HG03521 (cell line): ENCODE results near the gene ERF.

Experiments used
- ATAC-seq: cut with Tn5 transposase; IDR thresholded peaks from one replicate; pipeline ENCODE4 v1.9.1; 2021; ENCODE audit warnings: mild to moderate bottlenecking, moderate library complexity; ENCODE audit not compliant: unreplicated experiment

Gene ERF

DNA sequence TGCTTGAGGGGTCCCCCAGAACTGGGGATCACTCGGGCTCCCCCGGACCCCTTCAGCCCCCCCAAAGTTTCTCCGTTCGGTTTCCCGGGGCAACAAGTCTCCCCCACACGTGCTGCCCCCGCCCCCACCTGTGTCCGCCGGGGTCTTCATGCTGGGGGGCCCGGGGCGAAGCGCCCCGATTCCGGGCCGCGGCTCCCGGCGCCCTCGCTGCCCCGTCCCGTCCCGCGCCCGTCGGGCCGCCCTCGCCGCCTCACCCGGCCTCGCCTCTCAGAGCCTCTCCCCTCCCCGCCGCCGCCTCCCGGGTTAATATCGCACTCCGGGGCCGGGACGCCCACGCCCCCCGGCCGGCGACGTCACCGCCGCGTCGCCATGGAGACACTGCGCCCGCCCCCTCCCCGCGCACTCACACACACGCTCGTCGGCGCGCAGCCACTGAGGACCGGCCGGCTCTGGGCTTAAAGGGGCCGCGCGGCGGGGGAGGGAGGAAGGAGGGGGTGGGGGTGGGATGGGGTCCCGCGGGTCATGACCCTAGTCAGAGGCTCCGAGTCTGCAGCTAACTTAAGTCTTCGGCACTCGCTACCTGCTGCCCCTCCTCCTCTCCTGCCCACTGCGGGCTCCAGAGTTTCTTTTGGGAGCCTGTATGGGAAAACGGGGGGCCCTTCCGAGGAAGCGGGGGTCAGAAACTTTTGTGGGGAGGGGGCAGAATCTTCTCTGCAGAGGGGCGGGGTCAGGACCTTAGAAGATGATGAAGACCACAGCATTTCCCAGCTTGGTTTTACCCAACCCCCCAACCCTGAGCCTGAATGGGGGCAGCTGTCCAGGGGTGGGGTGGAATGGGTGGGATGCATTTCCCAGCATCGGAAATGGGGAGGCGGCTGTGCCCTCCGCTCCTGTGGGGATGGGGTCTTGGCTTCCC is at the start of gene ERF:
TSS of gene ERF (minus strand) at position 279 of the 916 bp plus-strand sequence. CDS start at position 150, 129 bp downstream.
- ATAC-seq: peak; percentile 68

DNA sequence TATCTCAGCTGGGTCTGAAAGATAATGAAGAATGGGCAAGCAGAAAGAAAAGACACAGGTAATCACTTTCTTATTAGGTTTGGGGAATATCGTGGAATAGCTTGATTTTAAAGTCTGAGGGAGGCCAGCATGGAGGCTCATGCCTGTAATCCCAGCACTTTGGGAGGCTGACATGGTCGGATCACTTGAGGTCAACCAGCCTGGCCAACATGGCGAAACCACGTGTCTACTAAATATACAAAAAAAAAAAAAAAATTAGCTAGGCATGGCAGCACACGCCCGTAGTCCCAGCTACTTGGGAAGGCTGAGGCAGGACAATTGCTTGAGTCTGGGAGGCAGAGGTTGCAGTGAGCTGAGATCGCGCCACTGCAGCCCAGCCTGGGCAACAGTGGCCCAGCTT is 48.9 kb upstream of the ERF start:
- no peak for ATAC-seq

DNA sequence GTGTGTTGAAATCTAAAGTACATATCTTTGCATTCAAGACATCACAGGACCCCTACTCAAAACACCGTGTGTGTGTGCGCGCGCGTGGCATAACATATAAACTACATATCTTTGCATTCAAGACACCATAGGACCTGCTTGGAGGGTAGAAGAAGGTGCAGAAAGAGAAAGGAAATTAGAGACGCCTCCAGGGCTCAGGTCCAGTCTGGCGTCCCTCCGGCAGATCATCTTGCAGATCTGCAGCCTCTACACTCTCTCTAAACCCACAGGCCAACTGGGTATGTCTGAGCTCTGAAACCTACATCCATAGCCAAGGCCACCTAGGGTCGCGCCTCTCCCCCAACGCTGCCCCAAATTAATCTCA is 48.2 kb upstream of the ERF start:
- ATAC-seq: no peak

DNA sequence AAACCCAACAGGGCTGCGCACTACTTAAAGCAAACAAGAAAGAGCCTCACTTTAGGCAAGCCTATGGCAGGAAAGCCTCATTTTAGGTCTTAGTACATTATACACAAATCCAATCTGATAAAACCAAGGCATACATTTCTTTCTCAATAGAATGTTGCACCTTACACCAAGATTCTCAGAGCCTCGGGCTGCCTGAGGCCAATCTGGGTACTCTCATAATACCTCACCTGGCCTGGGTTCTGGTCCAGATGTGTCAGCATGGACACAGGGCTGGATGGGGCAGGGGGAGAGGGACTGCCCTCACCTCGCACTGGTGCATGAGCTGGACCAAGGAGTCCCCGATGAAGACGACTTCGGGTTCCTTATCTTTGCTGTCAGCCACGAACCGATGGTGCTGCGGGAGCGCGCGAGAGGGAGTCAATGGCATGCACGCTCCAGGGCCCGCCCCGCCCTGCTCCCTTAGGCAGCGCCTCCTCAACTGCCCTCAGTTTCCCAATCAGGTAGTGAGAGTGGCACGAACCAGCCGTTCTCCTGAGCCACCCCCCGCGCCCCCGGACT is 46.8 kb upstream of the ERF start, which contains the start of gene PRR19:
TSS of gene PRR19 (plus strand) at position 487 of the 558 bp plus-strand sequence. CDS start 7,453 bp downstream, outside the sequence.
- ATAC-seq: peak; percentile 8

DNA sequence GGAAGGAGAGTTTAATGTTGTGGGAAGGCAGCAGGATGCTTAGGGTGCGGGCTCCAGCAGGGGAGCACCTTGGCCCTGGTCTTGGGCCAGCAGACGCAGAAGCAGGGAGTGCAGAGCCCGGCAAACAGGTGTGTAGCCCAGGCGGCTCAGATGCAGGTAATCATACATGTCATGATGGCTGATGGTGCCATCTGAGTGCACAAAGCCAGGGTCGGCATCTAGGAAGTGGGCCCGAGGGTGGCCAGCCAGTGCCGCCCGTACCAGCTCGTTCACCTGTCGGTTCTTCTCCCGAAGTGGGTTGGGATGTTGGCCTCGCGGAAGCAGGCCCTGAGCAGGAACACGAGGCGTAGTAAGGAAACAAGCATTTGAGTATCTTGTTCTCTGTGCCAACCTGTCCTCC is 42.1 kb upstream of the ERF start:
- ATAC-seq: no peak

DNA sequence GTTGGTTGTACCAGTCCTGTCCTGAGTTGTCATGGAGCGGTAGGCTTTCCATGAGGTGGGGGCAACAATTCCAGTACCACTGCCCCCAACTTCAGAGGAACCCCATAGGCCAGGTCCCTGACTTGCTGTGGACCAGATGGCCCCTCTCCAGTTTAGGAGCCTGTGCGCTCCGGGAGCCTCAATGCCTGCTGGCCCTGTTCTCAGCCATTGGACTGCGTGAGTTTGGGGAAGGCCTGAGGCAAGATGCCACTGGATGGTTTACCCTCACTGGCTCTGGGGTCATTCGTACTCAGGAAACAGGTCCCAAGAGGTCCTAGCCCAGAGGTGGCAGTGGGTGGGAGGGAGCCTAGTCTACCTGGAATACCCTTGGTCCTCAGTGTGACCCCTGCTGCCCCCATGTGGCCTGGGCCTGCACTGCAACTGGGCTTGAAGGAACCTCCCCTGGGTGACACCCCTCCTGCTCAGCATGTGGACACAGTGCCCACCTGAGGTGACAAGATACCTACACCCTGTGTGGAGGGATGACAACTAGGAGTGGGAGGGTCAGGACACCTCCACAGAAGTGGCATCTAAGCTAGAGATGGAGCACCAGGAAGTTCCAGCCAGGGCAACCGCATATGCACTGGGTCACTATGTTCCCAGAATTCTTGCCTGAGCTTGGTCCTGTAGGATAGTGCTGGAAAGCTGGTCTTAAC is 41.0 kb upstream of the ERF start:
- no peak for ATAC-seq

DNA sequence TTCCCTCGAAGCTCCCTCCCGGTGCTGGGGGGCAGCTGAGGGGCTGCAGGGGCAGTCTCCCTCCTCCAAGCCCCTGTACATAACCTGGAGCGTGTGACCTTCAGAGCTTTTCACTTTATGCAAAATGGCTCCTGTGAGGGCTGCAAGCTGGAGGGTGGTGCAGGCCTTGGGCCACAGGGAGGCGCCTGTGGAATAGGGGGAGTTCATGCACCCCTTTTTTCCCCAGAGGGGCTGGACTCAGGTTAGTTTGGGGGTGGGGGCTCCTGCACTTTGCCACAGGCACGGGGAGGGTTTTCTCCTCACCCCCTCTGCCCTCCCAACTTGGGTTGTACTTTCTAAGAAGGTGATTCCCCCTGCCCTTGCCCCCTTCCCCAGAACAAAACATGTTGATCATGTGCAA is 40.4 kb upstream of the ERF start:
- ATAC-seq: no peak

DNA sequence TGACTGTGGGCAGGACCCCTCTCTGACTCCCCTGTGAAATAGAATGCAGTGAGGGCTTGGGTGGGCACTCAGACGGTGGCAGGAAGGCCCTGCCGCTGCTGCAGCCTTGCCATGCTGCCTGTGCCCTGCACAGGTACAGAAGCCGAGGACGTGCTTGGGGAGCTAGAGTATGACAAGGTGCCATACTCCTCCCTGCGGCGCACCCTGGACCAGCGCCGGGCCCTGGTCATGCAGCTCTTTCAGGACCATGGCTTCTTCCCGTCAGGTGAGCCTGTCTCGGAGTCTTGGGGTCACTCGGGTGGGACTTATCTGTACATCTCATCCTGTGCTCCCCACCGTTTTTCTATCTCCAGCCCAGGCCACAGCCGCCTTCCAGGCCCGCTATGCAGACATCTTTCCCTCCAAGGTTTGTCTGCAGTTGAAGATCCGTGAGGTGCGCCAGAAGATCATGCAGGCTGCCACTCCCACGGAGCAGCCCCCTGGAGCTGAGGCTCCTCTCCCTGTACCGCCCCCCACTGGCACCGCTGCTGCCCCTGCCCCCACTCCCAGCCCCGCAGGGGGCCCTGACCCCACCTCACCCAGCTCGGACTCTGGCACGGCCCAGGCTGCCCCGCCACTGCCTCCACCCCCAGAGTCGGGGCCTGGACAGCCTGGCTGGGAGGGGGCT is 39.7 kb upstream of the ERF start:
- ATAC-seq: no peak

DNA sequence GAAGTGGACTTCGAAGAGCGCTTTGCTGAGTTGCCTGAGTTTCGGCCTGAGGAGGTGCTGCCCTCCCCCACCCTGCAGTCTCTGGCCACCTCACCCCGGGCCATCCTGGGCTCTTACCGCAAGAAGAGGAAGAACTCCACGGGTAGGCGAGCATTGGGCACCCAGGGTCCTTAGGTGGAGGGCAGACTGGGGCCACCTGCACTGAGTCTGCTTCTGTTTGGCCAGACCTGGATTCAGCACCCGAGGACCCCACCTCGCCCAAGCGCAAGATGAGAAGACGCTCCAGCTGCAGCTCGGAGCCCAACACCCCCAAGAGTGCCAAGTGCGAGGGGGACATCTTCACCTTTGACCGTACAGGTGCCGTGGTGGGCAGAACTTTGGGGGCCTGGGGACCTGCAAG is 39.0 kb upstream of the ERF start:
- no peak for ATAC-seq

DNA sequence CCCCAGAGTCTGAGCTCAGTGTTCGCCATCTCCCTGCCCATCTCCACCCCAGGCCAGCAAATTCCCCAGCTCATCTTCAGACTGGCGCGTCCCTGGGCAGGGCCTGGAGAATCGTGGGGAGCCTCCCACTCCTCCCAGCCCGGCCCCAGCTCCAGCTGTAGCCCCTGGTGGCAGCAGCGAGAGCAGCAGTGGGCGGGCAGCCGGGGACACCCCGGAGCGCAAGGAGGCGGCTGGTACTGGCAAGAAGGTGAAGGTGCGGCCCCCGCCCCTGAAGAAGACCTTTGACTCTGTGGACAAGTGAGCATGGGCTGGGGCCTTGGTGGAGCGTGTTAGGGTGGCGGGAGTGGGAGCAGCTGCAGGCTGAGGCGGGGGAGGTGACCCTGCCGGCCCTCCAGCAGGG is 38.6 kb upstream of the ERF start:
- no peak for ATAC-seq

DNA sequence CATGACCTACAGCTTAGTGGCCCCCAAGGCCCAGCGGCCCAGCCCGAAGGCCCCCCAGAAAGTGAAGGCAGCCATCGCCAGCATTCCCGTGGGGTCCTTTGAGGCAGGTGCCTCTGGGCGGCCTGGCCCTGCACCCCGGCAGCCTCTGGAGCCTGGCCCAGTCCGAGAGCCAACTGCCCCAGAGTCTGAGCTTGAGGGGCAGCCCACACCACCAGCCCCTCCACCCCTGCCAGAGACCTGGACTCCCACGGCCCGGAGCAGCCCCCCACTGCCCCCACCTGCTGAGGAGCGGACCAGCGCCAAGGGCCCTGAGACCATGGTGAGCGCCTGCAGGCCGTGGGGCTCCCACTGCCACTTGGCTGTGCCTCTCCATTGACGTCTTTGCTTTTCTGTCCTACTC is 38.0 kb upstream of the ERF start:
- ATAC-seq: no peak

DNA sequence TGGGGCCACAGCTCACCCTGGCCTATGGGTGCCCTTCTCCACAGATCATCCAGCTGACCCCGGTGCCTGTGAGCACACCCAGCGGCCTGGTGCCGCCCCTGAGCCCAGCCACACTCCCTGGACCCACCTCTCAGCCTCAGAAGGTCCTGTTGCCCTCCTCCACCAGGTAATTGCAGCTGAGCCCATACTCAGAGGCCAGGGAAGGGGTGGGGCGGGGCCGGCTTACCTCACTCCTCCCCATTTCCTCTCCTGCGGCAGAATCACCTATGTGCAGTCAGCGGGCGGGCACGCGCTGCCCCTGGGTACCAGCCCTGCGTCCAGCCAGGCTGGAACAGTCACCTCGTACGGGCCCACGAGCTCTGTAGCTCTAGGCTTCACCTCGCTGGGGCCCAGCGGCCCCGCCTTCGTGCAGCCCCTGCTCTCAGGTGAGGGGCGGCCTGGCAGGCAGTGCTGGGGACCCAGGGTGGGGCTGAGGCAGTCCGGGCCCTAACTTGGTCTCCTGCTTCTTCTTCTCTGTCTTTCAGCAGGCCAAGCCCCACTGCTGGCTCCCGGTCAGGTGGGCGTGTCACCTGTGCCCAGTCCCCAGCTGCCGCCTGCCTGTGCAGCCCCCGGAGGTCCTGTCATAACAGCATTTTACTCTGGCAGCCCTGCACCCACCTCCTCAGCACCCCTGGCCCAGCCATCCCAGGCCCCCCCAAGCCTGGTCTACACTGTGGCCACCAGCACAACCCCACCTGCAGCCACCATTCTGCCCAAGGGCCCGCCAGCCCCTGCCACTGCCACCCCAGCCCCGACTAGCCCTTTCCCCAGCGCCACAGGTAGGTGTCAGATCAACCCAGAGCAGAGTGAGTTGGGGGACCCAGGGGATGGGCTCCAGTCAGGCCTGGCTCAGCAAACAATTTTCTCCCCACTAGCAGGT is 37.4 kb upstream of the ERF start:
- no peak for ATAC-seq

DNA sequence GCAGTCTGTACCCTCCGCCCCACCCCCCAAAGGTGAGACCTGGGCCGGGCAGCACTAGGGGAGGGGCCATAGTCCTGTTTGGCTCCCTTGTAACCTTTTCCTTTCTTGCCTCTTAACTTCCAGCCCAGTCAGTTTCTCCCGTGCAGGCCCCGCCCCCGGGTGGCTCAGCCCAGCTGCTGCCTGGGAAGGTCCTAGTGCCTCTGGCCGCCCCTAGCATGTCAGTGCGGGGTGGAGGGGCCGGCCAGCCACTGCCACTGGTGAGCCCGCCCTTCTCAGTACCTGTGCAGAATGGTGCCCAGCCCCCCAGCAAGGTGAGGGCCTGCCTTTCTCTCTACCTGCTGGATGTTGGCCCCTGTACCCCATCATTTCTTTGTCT is 36.5 kb upstream of the ERF start:
- no peak for ATAC-seq

DNA sequence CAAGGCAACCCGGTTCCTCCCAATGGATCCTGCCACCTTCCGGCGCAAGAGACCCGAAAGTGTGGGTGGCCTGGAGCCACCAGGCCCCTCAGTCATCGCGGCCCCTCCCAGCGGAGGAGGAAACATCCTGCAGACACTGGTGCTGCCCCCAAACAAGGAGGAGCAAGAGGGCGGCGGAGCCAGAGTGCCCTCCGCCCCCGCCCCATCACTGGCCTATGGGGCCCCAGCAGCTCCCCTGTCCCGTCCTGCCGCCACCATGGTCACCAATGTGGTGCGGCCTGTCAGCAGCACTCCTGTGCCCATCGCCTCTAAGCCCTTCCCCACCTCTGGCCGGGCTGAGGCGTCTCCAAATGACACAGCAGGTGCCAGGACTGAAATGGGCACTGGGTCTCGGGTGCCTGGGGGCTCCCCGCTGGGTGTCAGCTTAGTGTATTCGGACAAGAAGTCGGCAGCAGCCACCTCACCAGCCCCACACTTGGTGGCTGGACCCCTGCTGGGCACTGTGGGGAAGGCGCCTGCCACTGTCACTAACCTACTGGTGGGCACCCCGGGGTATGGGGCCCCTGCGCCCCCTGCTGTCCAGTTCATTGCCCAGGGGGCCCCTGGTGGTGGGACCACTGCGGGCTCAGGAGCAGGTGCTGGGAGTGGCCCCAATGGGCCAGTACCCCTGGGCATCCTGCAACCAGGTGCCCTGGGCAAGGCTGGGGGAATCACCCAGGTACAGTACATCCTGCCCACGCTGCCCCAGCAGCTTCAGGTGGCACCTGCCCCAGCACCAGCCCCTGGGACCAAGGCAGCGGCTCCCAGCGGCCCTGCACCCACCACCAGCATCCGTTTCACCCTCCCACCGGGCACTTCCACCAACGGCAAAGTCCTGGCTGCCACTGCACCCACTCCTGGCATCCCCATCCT is 35.9 kb upstream of the ERF start:
- no peak for ATAC-seq

DNA sequence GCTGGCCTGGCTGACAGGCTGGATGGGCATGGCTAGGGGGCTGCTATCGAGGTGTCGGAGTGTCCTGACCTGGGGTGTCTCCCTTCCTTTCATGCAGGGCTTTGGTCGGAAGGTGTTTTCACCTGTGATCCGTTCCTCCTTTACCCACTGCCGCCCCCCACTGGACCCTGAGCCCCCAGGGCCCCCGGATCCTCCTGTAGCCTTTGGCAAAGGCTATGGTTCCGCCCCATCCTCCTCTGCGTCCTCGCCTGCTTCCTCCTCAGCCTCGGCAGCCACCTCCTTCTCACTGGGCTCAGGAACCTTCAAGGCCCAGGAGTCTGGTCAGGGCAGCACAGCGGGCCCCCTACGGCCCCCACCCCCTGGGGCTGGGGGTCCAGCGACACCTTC is 35.2 kb upstream of the ERF start:
- no peak for ATAC-seq

DNA sequence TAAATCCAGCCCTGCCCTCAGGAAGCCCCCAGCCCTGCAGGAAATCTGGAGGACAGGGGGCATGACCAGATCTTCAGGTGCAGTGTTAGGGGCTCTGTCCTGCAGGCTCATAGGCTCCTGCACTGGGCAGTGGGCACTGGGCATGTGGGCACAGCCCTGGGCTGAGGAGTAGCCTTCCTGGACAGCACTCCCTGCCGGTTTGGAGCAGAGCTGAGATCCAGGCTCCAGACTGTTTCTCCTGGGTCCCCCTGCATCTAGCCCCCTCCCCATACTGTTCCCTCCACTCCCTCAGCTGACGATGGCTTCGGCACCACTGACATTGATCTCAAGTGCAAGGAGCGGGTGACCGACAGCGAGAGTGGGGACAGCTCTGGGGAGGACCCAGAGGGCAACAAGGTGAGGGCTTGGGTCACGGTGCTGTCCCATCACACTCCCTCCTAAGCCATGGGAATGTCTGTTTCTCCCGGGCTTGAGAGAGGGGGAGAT is 34.7 kb upstream of the ERF start:
- no peak for ATAC-seq

DNA sequence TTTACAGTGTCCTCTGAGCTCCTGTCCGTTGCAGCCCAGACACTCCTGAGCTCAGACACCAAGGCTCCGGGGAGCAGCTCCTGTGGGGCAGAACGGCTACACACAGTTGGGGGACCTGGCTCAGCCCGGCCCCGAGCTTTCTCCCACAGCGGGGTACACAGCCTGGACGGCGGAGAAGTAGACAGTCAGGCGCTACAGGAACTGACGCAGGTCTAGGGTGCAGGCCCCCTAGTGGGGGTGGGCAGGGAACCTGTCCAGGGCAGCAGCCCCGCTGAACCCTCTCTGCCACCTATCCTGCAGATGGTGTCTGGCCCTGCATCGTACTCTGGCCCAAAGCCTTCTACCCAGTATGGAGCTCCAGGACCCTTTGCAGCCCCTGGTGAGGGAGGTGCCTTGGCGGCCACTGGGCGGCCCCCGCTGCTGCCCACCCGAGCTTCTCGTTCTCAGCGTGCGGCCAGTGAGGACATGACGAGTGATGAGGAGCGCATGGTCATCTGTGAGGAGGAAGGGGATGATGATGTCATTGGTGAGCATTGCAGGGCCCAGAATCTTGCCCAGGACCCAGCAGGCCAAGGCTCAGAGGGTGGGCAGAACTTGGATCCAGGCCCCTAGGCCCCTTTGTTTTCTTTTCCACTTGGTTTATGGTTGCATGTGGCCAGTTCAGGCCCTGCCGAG is 34.1 kb upstream of the ERF start:
- no peak for ATAC-seq

DNA sequence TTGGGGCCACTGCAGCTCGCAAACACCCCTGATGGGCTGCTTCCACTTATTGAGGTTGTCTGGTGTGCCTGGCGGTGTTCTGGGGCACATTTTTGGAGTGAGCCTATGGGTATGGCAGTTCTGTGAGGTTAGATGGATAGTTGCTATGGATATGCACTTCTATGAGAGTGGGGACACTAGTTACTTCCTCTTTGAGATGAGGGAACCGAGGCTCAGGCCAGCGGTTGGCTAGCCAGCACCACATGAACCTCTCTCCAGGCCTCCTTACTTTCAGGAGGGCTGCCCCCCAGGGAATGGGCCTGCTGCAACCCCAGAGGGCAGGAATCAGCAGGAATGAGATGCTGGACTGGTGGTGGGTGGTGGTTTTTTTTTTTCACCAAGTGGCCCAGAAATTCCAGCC is 33.5 kb upstream of the ERF start:
- no peak for ATAC-seq

DNA sequence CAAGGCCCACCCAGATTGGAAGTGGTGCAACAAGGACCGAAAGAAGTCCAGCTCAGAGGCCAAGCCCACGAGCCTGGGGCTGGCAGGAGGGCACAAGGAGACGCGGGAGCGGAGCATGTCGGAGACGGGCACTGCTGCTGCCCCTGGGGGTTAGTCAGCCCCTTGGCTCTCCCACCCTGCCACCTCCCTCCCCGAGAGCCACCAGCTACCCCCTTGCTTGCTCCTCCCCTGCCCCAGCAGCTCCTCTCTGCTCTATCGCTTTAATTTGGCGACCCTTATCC is 32.8 kb upstream of the ERF start:
- no peak for ATAC-seq
